ENCODE data around the gene RNPS1.

The RNPS1 gene

DNA sequence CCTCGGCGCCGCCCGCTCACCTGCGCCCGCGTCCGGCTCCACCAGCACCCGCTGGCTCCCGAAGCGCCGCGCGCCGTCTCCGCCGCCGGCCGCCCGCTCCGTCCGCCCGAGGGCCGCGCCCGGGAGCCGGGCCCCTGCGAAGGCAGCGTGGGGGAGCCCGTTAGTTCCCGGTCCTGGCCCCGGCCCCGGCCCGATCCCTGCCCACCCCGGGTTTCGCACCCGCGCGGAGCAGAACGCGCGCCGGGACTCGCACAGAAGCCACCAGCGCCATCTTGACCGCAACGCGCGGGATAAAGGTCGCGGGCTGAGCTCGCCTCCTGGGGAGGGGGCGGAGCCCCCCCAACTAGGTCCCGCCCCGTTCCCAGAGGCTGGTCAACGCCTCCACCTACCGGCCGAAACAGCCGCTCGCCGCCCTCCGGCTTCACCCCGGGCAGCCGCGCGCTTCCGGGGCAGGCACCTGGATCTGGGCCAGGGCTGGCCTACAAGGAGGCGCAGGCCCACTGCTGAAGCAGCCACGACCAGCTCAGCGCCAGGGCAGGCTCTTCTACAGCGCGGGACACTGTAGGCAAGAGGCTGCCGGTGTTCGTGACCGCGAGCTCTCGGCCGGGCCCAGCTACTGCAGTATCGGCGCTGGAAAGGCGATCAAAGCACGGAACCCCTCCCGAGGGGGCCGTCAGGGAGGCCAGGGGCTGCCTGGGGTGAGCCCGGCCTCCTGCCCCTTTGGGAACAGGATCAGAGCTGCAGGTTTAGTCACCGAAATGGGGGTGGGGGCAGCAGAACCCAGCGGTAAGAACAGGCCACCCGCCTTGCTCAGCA is 16.4 kb downstream of the RNPS1 start, which contains the start of gene ECI1:
TSS of gene ECI1 (minus strand) at position 292 of the 816 bp plus-strand sequence. CDS start at position 271, 21 bp downstream.
- no peak within 1 kb of the TSS for H2AFZ ChIP-seq (ENCODE audit: low read depth, low read length)
- H3K27me3 ChIP-seq (ENCODE audit: low read depth, low read length), result no peaks in the 10 kb centered on the region
- H3K4me1 ChIP-seq (ENCODE audit: low read length), result peaks cover 32% of the 10 kb centered on the region
- H3K4me2 ChIP-seq (ENCODE audit: low read length), result peak within 1 kb of the TSS; percentile 100
- peak within 1 kb of the TSS; percentile 72 for H3K9ac ChIP-seq (ENCODE audit: low read length)
- peak within 1 kb of the TSS; percentile 92 for H3K4me3 ChIP-seq (ENCODE audit: low read length)
- no peaks in the 10 kb centered on the region for H3K9me3 ChIP-seq (ENCODE audit: insufficient read depth, low read length)
- TF ChIP-seq, protein P1, sequence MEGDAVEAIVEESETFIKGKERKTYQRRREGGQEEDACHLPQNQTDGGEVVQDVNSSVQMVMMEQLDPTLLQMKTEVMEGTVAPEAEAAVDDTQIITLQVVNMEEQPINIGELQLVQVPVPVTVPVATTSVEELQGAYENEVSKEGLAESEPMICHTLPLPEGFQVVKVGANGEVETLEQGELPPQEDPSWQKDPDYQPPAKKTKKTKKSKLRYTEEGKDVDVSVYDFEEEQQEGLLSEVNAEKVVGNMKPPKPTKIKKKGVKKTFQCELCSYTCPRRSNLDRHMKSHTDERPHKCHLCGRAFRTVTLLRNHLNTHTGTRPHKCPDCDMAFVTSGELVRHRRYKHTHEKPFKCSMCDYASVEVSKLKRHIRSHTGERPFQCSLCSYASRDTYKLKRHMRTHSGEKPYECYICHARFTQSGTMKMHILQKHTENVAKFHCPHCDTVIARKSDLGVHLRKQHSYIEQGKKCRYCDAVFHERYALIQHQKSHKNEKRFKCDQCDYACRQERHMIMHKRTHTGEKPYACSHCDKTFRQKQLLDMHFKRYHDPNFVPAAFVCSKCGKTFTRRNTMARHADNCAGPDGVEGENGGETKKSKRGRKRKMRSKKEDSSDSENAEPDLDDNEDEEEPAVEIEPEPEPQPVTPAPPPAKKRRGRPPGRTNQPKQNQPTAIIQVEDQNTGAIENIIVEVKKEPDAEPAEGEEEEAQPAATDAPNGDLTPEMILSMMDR (IDR thresholded peaks at IDR 0.05; ENCODE audit: low read depth, low read length), result peak; percentile 58
- TF ChIP-seq EZH2phosphoT487 (IDR thresholded peaks at IDR 0.05; ENCODE audit: low read depth), result no peak
- peak within 1 kb of the TSS; percentile 74 for H3K27ac ChIP-seq (ENCODE audit: low read length)
- peaks cover 24% of the 10 kb centered on the region for H3K36me3 ChIP-seq (replicated peaks; ENCODE audit: low read depth, low read length)
- peaks cover 34% of the 10 kb centered on the region for H3K79me2 ChIP-seq (ENCODE audit: low read length)
- peaks cover 20% of the 10 kb centered on the region for H4K20me1 ChIP-seq (ENCODE audit: insufficient read depth, low read length)

DNA sequence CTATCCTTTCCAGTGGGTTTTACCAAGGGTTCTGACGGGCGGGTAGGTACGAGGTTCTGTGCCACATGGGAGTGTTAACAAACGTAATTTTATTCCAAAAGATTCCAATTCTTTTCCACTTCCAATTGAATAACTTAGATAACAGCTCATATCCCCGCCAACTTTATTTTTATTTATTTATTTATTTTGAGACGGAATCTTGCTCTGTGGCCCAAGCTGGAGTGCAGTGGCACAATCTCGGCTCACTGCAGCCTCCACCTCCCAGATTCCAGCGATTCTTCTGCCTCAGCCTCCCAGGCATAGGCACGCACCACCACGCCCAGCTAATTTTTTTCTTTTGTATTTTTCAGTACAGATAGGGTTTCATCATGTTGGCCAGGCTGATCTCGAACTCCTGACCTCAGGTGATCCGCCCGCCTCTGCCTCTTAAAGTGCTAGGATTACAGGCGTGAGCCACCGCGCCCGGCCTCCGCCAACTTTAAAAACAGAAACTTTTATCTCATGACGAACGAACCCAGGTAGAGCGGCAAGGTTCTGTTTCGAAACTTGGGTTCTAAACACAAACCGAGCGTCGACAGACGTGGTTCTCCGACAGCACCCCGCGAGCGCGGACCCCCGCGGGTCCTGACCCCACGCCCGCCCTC is 17.2 kb downstream of the RNPS1 start:
- Histone ChIP-seq H3K9me3 (ENCODE audit: insufficient read depth, low read length) (no peaks in the 10 kb centered on the region), H3K27me3 (ENCODE audit: low read depth, low read length) (no peaks in the 10 kb centered on the region), H3K27ac (ENCODE audit: low read length) (peak overlapping the region; percentile 74), H2AFZ (ENCODE audit: low read depth, low read length) (no peak overlapping the region), H3K4me3 (ENCODE audit: low read length) (peak overlapping the region; percentile 92), H4K20me1 (ENCODE audit: insufficient read depth, low read length) (peaks cover 20% of the 10 kb centered on the region), H3K4me2 (ENCODE audit: low read length) (peak overlapping the region; percentile 100), H3K9ac (ENCODE audit: low read length) (peak overlapping the region; percentile 72), H3K79me2 (ENCODE audit: low read length) (peaks cover 31% of the 10 kb centered on the region), H3K36me3 (replicated peaks; ENCODE audit: low read depth, low read length) (peaks cover 19% of the 10 kb centered on the region), H3K4me1 (ENCODE audit: low read length) (peaks cover 32% of the 10 kb centered on the region)
- TF ChIP-seq EZH2phosphoT487 (IDR thresholded peaks at IDR 0.05; ENCODE audit: low read depth), result no peak
- TF ChIP-seq, protein P1 (IDR thresholded peaks at IDR 0.05; ENCODE audit: low read depth, low read length), result no peak

DNA sequence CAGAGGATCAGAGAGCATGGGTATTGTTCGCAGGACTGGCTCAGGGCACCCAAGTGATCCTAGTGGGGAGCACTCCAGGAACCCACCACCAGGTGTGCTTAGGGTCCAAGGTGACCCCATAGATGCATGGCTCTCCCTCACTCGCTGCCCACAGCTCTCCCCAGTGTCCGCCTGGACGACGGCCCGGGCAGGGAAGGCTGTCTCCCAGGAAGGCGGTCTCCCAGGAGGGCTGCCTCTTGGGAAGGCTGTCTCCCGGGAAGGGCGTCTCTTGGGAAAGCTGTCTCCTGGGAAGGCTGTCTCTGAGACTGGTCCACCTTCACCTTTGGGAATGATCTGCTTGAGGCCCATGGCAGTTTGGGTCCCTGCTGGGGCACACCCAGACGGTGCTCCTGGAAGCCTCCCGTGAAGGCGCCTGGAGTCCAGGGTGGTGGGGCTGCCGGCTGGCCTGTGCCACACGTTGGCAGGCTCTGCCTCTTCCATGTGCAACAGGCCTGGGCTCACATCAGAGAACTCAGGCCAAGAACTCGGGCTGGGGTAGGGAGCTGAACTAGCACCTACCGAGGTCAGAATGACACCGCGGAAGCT is 21.5 kb downstream of the RNPS1 start:
- Histone ChIP-seq H3K4me1 (ENCODE audit: low read length) (peaks cover 6% of the 10 kb centered on the region), H4K20me1 (ENCODE audit: insufficient read depth, low read length) (no peaks in the 10 kb centered on the region), H3K79me2 (ENCODE audit: low read length) (peaks cover 24% of the 10 kb centered on the region), H3K4me3 (ENCODE audit: low read length) (no peak overlapping the region), H3K9ac (ENCODE audit: low read length) (no peak overlapping the region), H3K36me3 (replicated peaks; ENCODE audit: low read depth, low read length) (peaks cover 23% of the 10 kb centered on the region), H3K27me3 (ENCODE audit: low read depth, low read length) (no peaks in the 10 kb centered on the region), H3K4me2 (ENCODE audit: low read length) (no peak overlapping the region), H2AFZ (ENCODE audit: low read depth, low read length) (no peak overlapping the region), H3K9me3 (ENCODE audit: insufficient read depth, low read length) (no peaks in the 10 kb centered on the region), H3K27ac (ENCODE audit: low read length) (no peak overlapping the region)
- TF ChIP-seq EZH2phosphoT487 (IDR thresholded peaks at IDR 0.05; ENCODE audit: low read depth), result no peak
- TF ChIP-seq, protein P1 (IDR thresholded peaks at IDR 0.05; ENCODE audit: low read depth, low read length), result no peak

All from OCI-LY3 (cell line).